ENCODE results near the gene B4GALT5.
"Not testable (repeated sequence)": the region's sequence is repeated elsewhere in the genome, so short reads cannot be mapped to it uniquely, and the experiment has no call there.

Gene B4GALT5

DNA sequence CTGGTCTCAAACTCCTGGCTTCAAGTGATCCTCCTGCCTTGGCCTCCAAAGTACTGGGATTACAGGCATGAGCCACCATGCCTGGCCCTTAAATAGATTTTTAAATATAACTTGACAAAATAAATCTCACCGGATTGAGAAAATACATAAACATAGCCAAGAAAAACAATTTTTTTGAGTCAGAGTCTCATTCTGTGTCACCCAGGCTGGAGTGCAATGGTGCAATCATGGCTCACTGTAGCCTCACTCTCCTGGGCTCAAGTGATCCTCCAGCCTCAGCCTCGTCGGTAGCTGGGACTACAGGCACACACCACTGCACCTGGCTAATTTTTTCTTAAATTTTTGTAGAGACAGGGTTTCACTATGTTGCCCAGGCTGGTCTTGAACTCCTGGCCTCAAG, 85.4 kb downstream of the B4GALT5 start:
- not testable (repeated sequence) for DNase-seq (ENCODE audit: low read depth)

DNA sequence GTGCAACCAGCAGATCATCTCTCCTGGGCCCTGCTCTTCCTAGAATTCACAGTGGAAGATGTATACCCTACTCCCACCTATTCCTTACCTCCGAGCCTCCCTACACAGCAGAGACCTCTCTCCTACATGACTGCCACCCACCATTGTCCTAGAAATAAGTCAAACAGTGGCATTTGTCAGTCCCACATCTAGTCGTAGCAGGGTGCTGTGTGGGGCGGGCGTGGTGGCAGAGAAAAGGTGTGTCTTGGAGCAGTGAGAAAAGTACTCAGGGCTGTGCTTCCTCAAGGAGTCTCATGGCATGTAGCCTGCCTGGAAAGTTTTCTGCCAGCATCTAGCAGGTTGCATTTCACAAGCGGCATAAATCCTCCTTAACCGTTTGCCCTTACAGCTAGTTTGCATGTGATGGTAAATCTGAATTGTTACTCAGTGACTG, 86.3 kb downstream of the B4GALT5 start:
- no peak for DNase-seq (ENCODE audit: low read depth)

DNA sequence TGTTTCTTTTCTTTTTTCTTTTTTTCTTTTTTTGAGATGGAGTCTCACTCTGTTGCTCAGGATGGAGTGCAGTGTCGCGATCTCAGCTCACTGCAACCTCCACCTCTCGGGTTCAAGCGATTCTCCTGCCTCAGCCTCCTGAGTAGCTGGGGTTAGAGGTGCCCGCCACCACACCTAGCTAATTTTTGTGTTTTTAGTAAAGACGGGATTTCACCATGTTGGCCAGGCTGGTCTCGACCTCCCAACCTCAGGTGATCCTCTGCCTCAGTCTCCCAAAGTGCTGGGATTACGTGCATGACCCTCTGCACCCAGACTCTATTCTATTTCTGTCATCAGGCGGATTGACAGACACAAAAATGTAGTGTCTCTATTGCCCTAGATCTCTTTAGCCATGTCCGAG, 88.7 kb downstream of the B4GALT5 start:
- not testable (repeated sequence) for DNase-seq (ENCODE audit: low read depth)

DNA sequence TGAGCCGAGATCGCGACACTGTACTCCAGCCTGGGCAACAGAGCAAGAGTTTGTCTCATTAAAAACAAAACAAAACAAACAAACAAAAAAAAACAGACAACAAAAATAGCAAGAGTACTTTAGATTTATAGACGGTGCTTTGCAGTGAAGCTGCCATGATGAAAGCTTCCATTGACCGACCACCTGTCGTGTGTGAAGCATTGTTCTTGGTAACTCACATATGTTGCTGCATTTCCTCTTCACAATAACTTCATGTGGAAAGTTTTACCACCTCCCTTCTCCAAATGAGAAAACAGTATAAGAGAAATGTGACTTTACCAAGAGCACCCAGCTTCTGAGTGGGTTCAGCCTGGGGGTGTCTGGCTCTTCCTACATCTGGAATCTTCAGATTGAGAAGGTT, 89.4 kb downstream of the B4GALT5 start:
- no peak for DNase-seq (ENCODE audit: low read depth)

DNA sequence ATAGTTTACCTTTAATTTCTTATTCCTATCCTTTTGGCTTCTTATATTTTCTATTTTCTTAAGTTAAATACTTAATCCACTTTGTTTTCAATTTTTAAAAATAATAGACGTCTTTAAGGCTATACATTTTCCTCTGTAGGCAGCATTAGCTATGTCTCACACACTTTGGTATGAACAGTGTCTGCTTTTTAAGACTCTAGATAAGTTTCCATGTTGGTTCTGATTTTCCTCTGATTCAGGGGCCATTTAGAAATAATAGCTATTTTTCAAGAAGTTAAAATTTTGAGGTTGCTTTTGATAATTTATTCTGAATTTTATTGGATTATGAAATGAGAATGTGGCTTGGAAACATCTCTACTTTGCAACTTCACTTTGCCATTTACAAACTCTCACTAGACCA, 91.4 kb downstream of the B4GALT5 start:
- no peak for DNase-seq (ENCODE audit: low read depth)

DNA sequence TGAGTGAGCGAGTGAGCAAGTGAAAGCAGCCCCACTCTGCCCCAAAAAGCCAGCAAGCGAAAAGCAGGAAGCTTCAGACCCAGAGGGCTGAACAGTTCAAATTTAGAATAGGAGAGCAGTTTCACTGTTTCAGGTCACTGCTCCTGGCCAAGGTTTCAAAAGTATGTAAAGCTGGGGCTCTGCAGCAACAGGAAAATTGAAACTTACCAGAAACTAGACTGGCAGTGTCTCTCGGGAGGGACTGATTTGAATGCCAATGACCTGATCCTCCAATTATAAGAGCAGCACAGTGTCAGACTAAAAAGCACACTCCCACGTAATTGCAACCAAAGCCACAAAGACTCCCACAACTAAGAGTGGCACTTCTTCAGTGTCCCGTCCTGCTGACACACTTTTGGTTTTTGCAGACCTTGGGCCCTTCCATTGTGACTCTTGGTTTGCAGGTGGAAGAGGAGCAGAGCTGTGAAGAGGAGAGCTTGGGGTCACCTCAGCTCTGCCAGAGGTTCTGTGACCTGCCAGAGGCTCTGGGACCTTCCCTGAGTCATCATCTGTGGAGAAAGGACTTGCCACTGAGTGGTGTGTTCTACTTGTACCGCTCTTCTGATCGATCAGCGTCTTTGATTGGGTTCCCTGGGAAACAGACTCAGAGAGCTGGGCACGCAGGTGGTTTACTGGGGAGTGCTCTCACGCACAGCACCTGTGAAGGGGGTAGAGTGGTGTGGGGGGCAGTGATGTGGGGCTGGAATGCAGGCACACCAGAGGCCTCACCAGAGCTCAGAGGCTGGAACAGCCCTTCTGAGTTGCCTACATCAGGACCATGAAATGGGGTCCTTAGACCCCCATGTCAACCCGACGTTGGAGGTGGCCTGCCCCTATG, 93.1 kb downstream of the B4GALT5 start:
- DNase-seq (ENCODE audit: low read depth), result no peak

DNA sequence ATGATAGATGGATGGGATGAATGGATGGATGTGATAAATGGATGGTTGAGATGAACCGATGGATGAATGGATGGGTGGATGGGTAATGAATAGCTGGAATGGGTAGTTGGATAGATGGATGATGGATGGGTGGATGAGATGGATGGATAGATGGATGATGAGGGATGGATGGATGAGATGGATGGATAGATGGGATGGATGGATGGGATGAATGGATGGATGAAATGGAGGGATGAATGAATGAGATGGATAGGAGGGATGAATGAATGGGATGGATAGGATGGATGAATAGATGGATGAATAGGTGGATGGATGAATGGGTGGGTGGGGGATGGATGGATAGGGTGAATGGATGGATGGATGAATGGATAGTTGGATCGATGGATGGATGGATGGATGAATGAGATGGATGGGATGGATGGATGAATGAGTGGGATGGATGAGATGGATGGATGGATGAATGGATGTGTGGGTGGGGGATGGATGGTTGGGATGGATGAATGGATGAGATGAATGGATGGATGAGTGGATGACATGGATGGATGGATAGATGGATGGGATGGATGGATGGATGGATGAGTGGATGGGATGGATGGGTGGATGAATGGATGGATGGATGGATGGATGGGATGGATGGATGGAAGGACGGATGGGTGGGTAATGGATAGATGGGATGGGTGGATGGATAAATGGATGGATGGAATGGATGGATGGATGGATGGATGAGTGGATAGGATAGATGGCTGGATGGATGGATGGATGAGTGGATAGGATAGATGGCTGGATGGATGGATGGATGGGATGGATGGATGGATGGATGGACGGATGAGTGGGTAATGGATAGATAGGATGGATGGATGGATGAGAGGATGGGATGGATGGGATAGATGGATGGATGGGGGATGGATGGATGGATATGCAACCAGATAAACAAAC, 94.3 kb downstream of the B4GALT5 start:
- no peak for DNase-seq (ENCODE audit: low read depth)

DNA sequence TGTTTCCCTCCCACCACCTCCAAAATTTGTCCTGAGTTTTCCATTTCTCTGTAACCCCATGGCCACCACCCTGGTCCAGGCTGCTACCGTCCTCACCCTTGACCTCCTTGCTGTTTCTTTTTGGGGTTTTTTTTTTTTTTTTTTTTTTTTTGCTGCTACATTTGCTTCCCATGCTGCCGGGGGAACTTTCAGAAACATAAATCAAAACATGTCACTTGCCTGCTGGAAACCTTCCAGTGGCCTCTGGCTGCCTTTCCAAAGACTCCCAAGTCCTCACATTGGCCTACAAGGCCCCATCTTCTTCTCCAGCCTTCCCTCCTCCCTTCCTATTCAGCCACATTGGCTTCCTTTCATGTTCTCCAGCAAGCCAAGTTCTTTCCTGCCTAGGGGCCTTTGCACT, 95.4 kb downstream of the B4GALT5 start:
- no peak for DNase-seq (ENCODE audit: low read depth)

DNA sequence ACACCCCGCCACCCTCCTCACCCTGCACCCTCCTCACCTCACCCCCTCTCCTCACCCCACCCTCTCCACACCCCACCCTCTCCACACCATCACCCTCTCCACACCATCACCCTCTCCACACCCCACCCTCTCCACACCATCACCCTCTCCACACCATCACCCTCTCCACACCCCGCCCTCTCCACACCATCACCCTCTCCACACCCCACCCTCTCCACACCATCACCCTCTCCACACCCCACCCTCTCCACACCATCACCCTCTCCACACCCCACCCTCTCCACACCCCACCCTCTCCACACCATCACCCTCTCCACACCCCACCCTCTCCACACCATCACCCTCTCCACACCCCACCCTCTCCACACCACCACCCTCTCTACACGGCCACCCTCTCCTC, 96.3 kb downstream of the B4GALT5 start:
- DNase-seq (ENCODE audit: low read depth), result not testable (repeated sequence)

DNA sequence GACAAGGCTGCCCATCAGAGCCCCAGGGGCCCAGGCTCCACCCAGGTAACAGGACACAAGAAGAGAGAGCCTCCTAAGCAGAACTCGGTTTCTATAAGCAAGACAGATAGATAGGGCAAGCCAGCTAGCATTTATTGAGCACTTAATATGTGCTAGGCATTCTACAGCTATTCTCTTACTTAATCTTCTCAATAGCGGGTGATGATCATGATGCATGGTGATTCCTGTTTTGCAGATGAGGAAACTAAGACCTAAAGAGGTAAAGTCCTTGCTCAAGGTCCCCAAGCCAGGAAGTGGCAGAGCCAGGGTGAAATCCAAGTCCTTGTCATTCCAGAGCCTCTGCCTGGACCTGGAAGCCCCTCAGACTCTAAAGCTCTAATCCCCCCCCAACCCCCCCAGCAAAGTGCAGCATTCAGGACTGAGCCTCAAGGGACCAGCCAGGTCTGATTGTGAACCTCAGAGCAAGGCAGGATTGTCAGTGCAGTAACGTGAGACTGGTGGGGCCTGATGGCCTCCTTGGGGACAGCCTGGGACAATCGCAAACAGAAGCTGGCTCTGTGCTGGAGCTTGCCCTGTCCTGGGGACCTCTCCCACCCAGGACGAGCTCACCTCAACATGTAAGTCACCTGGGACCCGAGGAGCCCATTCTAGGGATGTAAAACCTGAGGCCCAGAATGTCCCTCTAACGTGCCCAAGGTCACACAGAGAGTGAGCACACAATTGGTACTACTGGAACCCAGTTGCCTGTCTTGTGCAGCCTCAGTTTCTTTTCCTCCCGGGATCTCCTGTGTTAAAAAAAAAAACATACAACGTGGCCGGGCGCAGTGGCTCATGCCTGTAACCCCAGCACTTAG, 97.3 kb downstream of the B4GALT5 start:
- no peak for DNase-seq (ENCODE audit: low read depth)

DNA sequence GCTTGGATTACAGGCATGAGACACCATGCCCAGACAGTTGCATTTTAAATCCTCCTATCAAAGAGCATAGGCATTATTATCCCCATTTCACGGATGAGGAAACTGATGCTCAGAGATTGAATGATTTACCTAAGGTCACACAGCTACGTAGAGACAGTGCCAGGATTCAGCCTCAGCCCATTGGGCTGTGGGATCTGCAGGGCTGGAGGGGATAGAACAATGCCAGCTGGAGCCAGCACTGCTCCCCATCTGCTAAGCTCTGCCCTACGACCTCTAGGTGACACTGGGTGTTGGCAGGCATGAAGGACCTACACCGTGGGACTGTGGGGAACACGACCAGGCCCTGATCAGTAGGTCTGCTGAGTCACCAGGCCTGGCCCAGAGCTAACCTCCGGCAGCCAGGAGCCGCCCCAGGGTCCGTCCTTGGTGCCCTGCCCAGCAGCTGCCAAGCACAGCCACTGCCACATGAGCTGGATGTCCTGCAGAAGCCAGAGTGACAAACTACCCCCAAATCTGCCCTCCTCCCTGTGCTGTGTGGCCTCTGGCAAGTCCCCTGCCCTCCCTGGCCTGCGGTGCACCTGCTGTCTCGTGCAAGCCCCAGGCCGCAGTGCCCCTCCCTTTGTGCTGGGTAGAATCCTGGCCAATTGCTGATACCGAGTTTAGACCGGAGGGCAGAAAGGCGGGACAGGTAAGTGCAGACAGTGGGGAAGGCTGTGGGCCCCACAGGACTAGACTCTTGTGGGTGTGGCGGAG, 98.1 kb downstream of the B4GALT5 start:
- no peak for DNase-seq (ENCODE audit: low read depth)

DNA sequence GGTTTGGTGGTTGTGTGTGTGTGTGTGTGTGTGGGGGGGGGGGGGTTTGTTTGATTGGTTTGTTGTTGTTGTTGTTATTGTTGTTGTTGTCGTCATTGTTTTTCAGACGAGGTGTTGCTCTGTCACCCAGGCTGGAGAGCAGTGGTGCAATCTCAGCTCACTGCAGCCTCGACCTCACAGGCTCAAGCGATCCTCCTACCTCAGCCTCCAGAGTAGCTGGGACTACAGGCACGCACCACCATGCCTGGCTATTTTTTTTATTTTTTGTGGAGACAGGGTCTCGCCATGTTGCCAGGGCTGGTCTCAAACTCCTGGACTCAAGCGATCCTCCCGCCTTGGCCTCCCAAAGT, 98.7 kb downstream of the B4GALT5 start:
- not testable (repeated sequence) for DNase-seq (ENCODE audit: low read depth)

DNA sequence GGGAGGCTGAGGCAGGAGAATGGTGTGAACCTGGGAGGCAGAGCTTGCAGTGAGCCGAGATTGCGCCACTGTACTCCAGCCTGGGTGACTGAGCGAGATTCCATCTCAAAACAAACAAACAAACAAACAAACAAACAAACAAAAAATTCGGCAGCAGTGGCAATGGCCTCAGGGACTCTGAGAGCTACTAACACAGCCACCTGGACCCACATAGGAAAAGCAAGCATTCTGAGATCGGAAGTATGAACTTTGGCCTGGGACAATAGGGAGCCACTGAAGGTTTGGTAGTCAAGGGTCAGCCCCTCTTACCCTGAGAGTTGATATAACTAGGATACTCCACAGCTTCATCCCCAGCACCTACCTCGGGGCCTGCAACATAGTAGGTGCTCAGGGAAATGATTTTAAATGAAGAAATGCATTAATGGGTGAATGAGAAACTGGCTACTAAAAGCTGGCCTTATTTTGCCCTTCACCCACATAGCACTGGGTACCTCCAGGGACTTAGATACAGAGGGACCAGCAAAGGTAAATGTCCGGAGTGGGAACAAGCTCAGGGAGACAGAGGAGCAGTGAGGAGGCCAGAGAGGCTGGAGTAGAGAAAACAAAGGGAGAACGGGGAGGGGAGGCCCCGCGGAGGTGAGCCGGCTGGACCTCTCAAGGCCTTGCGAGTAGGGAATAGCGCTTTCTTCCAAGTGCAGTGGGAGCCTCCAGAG, 99.2 kb downstream of the B4GALT5 start:
- no peak for DNase-seq (ENCODE audit: low read depth)

DNA sequence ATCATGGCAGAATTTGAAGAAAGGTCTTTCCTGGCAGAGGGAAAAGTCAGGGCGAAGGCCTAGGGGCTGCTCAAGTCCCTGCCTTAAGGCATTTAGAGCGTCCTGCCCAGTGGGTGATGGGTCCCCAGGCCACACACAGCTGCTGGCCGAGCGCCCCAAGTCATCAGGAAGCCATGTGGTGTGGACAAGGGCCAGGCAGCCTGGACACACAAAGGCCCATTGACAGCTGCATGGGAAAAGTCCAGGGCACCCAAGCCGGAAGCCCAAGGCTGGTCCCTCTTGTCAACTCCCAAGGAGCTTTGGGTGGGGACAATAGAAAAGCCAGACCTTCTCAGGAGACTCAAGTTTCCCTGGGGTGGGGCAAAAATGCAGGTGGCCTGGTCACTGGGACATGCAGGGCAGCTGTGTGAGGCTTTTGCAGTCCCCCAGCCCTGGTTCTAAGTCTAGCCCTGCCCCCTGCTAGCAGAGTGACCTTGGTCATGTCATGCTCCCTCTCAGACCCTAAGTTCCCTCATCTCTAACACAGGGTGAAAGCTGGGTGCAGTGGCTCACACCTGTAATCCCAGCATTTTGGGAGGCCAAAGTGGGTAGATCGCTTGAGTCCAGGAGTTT, 101.4 kb downstream of the B4GALT5 start:
- DNase-seq (ENCODE audit: low read depth), result no peak

DNA sequence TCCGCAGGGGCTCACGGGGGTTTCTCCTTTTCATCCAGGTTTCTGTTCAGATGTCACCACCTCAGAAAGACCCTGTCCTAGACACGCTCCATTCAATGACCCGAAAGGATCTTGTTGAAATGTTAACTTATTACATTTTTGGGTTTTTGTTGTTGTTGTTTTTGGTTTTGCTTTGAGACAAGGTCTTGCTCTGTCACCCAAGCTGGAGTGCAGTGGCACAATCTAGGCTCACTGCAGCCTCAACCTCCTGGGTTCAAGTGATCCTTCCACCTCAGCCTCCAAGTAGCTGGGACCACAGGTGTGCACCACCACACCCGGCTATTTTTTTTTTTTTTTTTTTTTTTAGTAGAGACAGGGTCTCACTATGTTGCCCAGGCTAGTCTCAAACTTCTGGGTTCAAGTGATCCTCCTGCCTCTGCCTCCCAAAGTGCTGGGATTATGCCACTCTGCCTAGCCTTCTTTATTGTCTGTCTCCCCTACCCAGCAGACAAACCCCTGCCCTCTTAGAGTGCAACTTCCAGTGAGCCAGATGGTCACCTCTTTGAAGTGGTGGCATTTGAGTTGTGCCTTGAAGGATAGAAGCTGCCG, 102.0 kb downstream of the B4GALT5 start:
- not testable (repeated sequence) for DNase-seq (ENCODE audit: low read depth)

DNA sequence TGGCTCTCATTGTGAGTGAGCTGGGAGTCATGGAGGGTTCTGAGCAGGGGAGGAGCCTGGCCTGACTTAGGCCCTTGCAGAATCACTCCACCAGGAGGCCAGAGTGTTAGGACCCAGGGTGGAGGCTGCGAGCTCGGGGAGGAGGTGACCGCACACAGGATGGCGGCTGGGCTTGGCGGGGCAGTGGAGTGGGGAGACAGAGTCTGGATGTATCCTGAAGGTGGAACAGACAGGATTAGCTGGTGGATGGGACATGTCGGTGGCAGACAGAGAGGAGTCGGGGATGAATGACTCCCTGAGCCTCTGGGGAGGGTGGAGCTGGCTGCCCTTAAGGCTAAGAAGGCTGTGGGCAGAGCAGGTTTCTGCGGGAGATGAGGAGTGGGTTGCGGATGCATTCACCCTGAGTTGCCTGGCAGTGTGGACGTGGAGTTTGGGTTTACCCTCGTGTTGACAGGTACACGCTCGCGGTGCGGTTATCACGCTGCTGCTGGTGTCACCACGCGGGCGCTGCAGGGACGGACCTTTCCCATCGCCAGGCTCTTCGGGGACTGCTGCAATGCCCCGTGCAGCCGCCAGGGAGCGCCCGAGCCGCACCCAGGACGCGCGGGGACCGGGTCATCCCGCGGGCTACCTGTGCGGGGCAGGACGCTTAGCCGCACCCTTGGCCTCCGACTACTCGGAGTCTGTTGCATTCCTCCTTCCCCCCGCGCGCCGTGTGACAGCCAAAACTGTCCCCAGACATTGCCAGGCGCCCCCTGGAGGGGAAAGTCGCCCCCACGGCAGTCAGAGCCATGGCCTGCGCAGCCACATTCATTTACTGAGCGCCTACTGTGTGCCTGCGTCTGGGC, 102.8 kb downstream of the B4GALT5 start:
- DNase-seq (ENCODE audit: low read depth), result peak; percentile 63

DNA sequence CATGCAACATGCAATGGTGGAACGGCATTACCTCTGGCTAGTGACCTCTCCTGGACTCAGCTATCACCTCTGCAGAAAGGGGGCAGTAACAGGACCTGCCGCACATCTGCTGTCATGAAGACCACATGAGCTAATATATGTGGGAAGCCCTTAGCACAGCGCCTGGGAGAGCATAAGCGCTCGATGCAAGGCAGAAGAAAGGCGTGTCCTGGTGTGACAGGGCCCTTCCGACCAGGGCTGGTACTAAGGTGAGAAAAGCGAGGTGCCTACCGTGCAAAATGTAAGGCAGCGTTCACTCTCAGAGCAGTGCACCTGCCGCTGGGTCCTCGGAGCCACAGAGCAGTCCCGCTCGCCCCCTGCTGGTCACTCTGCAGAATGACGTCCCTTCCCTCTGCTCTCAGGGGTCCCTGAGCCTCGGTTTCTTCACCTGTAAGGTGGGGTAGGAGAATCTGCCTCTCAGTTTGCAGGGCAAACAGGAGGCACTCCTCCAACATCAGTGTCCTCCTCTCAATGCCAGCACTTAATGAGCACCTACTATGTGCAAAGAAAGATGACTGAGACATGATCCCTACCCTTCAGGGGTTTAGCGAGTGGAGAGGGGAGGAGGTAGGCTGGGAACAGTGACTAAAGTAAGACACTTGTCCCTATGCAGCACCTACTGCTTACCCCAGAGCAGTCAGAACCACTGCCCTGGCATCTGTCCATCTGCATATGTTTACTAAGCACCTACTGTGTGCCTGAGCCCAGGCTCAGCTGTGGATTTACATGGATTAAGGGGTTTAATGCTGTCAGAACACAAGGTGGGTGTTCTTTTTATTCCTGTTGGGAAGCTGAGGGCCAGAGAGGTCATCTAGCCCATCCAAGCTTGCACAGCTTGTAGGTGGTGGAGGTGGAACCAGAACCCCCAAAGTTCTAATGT, 104.7 kb downstream of the B4GALT5 start:
- DNase-seq (ENCODE audit: low read depth), result peak; percentile 75

DNA sequence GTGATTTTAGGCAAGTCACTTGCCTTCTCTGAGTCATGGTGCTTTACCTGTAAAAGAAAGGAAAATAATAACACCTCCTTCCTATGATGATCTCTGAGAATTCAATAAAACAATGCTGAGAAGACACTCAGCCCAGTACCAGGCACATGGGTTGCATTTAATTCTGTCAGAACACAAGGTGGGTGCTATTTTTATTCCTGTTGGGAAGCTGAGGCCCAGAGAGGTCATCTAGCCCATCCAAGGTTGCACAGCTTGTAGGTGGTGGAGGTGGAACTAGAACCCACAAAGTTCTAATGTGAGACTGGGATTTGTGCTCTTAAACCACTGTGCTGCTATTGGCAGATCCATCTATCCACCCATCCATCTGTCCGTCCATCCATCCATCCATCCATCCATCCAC, 106.1 kb downstream of the B4GALT5 start:
- DNase-seq (ENCODE audit: low read depth), result no peak

Measured in activated gamma-delta T cell treated with anti-CD3 and anti-CD28 coated beads, Interleukin-2, amount 50 U/mL, for 16 hours (primary cell).